ENCODE measurements around the gene CYP2W1.

Gene CYP2W1

GRCh38 chr7:1016577-1017531 lies 33.9 kb downstream of the CYP2W1 start:
- intact Hi-C loops (cut with DNase I; ENCODE audit: low total_unique reads), result no loop called here
- Histone ChIP-seq H3K4me1 (peaks cover 0 to 32% (median 4%) of the 10 kb centered on the region in 4 donors), H3K27me3 (no peaks in the 10 kb centered on the region), H3K4me3 (no peak overlapping the region), H3K36me3 (peaks cover 3 to 48% (median 43%) of the 10 kb centered on the region in 3 donors), H3K9me3 (no peaks in the 10 kb centered on the region), H3K27ac (no peak overlapping the region)
- no peak for TF ChIP-seq CTCF (IDR thresholded peaks at IDR 0.05)
- no peak for DNase-seq

- no peaks in the 10 kb centered on the region for H3K27me3 ChIP-seq
- intact Hi-C loops (cut with DNase I; ENCODE audit: low total_unique reads), result no loop called here
- H3K9me3 ChIP-seq, result no peaks in the 10 kb centered on the region
- peaks cover 0 to 25% (median 4%) of the 10 kb centered on the region in 4 donors for H3K4me1 ChIP-seq
- H3K27ac ChIP-seq, result no peak overlapping the region
- no peak for DNase-seq
- peaks cover 3 to 57% (median 44%) of the 10 kb centered on the region in 3 donors for H3K36me3 ChIP-seq
- H3K4me3 ChIP-seq, result no peak overlapping the region
- no peak for TF ChIP-seq CTCF (IDR thresholded peaks at IDR 0.05)
Measured at GRCh38 chr7:1017586-1018333, 34.8 kb downstream of the CYP2W1 start.

GRCh38 chr7:1018334-1018695 lies 35.3 kb downstream of the CYP2W1 start:
- no peak for DNase-seq
- intact Hi-C loops (cut with DNase I; ENCODE audit: low total_unique reads), result no loop called here
- Histone ChIP-seq H3K36me3 (peaks cover 3 to 63% (median 46%) of the 10 kb centered on the region in 3 donors), H3K4me3 (no peak overlapping the region), H3K9me3 (no peaks in the 10 kb centered on the region), H3K4me1 (peaks cover 0 to 25% (median 4%) of the 10 kb centered on the region in 4 donors), H3K27me3 (no peaks in the 10 kb centered on the region), H3K27ac (no peak overlapping the region)
- TF ChIP-seq CTCF (IDR thresholded peaks at IDR 0.05), result no peak

- Histone ChIP-seq H3K27me3 (no peaks in the 10 kb centered on the region), H3K9me3 (no peaks in the 10 kb centered on the region), H3K36me3 (peaks cover 3 to 64% (median 46%) of the 10 kb centered on the region in 3 donors), H3K4me3 (no peak overlapping the region), H3K4me1 (peaks cover 0 to 25% (median 4%) of the 10 kb centered on the region in 4 donors), H3K27ac (no peak overlapping the region)
- DNase-seq, result no peak
- intact Hi-C loops (cut with DNase I; ENCODE audit: low total_unique reads), result no loop called here
- no peak for TF ChIP-seq CTCF (IDR thresholded peaks at IDR 0.05)
Measured at GRCh38 chr7:1019255-1019785, 36.3 kb downstream of the CYP2W1 start.

GRCh38 chr7:1019789-1020610 lies 37.0 kb downstream of the CYP2W1 start:
- Histone ChIP-seq H3K36me3 (peaks cover 3 to 67% (median 52%) of the 10 kb centered on the region in 3 donors), H3K4me3 (no peak overlapping the region), H3K27me3 (no peaks in the 10 kb centered on the region), H3K9me3 (no peaks in the 10 kb centered on the region), H3K4me1 (peaks cover 0 to 25% (median 8%) of the 10 kb centered on the region in 4 donors), H3K27ac (no peak overlapping the region)
- intact Hi-C loops (cut with DNase I; ENCODE audit: low total_unique reads), result no loop called here
- no peak for TF ChIP-seq CTCF (IDR thresholded peaks at IDR 0.05)
- DNase-seq, result no peak
